Activated CD8-positive, alpha-beta T cell treated with anti-CD3 and anti-CD28 coated beads for 36 hours (primary cell): ENCODE measurements around the gene RGS19. TPM values are rescaled to one million over a fixed set of nuclear protein-coding genes. Genes with fewer than 3 reads are reported as not detected.

Experiments
- ATAC-seq: fragments of 200-7000 bp; cut with Tn5 transposase; one replicate; pipeline ENCODE4 v1.10.0; 2021; ENCODE audit warnings: mild to moderate bottlenecking, moderate library complexity
- CTCF ChIA-PET: fragments of 350-600 bp; sonication (Branson Sonifier 250); formaldehyde crosslinking; loops from one replicate; lab custom pipeline; 2021; ENCODE audit warnings: antibody characterized with exemption; lab: Charles Lee
- POLR2A ChIA-PET: fragments of 350-600 bp; sonication (Branson Sonifier 250); formaldehyde crosslinking; loops from one replicate; lab custom pipeline; 2021; ENCODE audit warnings: antibody characterized with exemption; lab: Charles Lee
- DNase-seq: peaks from one replicate; pipeline ENCODE4 v3.0.0-alpha.2; 2020
- H3K27ac Mint-ChIP-seq: one replicate; pipeline ENCODE4 v1.8.0; 2021; ENCODE audit warnings: mild to moderate bottlenecking, mixed read lengths
- H3K27me3 Mint-ChIP-seq: one replicate; pipeline ENCODE4 v1.8.0; 2021; ENCODE audit warnings: mixed read lengths
- H3K36me3 Mint-ChIP-seq: one replicate; pipeline ENCODE4 v1.8.0; 2021; ENCODE audit warnings: low read depth, mixed read lengths
- H3K4me1 Mint-ChIP-seq: one replicate; pipeline ENCODE4 v1.8.0; 2021; ENCODE audit warnings: low read depth, mixed read lengths
- H3K4me3 Mint-ChIP-seq: one replicate; pipeline ENCODE4 v1.8.0; 2021; ENCODE audit warnings: mild to moderate bottlenecking, moderate library complexity, mixed read lengths
- H3K9me3 Mint-ChIP-seq: one replicate; pipeline ENCODE4 v1.8.0; 2021; ENCODE audit warnings: mixed read lengths
- intact Hi-C: fragments of 100-400 bp; cut with micrococcal nuclease; formaldehyde crosslinking; loops from one replicate; pipeline ENCODE4 v1.10.0; 2022
- total RNA-seq, 2 experiments: library from RNA; stranded (reverse); gene quantifications; one replicate each; pipeline ENCODE4 v1.2.3, GENCODE V29; 2021
- TF ChIP-seq, protein P1 (sequence below): fragments of 200-600 bp; IDR thresholded peaks from one replicate; pipeline ENCODE4 v1.8.0; 2022; ENCODE audit warnings: antibody characterized with exemption, mild to moderate bottlenecking

The RGS19 gene
- total RNA-seq, 2 experiments from 2014 or later = 42.5 to 44.1 TPM

DNA sequence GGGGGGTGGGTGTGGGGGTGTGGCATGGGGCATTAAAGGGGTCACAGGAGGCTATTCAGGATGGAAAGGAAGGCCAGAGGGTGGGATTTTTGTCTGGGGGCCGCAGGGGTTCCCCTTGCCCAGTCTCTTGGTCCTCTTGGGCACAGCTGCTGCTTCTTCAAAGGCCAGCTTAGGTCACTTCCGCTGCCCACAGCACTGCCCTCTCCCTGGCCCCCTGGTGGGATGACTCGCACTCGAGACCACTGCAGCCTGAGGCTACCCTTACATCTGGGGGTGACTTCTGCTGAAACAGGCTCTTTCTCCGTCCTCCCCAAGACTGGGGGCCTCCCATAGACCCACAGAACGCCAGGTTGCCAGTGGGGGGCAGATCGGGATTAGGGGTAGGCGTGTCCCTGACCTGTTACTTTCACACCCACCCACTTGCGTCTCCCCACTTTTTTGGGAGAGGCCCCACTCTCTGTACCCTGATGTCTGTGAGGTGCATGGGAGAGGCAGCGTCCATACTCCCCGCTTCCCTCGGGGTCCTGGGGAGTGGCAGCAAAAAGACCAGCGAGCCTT, 3.6 kb upstream of the RGS19 start:
- intact Hi-C loops = loop anchor here (5.0 kb wide), 1 partner anchor 39 kb away; no protein-coding TSS in a partner anchor
- Mint-ChIP-seq H3K9me3 (no peaks in the 10 kb centered on the region), H3K27ac (no peak overlapping the region), H3K27me3 (peaks cover 6% of the 10 kb centered on the region), H3K4me1 (peaks cover 24% of the 10 kb centered on the region), H3K36me3 (peaks cover 3% of the 10 kb centered on the region), H3K4me3 (peak overlapping the region; percentile 63)
- TF ChIP-seq, protein P1, sequence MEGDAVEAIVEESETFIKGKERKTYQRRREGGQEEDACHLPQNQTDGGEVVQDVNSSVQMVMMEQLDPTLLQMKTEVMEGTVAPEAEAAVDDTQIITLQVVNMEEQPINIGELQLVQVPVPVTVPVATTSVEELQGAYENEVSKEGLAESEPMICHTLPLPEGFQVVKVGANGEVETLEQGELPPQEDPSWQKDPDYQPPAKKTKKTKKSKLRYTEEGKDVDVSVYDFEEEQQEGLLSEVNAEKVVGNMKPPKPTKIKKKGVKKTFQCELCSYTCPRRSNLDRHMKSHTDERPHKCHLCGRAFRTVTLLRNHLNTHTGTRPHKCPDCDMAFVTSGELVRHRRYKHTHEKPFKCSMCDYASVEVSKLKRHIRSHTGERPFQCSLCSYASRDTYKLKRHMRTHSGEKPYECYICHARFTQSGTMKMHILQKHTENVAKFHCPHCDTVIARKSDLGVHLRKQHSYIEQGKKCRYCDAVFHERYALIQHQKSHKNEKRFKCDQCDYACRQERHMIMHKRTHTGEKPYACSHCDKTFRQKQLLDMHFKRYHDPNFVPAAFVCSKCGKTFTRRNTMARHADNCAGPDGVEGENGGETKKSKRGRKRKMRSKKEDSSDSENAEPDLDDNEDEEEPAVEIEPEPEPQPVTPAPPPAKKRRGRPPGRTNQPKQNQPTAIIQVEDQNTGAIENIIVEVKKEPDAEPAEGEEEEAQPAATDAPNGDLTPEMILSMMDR = no peak
- ChIA-PET POLR2A (no interaction called here), CTCF (interaction anchor here (1.0 to 6.0 kb wide), 13 partner anchors 9 to 151 kb away, joined by 3 to 61 read pairs (median 5); partner anchors contain the start of genes NPBWR2 and SAMD10)
- DNase-seq = no peak
- ATAC-seq = no peak

DNA sequence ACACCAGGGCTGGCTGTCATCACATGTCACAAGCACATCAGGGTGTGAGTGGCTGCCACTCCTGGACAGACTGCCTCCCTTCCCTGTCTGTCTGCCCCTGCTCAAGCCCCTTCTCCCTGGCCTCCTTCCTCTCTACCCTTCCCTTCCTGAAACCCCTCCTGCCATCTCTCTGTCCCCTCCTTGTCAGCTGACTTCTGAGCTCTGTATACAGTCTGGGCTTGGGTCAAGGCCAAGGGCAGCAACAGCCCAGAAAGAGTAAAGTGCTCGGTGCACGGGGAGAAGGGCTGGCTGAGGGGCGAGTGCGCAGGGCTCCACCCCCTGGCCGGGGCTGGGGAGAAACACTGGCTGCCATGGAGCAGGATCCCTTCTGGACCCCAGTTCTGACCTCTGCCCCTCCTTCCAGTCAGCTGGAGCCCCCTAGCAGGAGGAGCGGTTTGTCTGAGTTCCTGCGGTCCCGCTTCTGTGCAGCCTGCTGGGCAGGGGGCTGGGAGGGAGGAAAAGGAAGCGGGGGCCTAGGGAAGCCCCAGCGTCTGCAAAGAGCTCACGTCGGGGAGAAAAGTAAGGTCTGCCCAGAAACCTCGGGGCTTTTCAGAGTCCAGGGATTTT, 2.9 kb upstream of the RGS19 start:
- Mint-ChIP-seq H3K36me3 (peaks cover 3% of the 10 kb centered on the region), H3K9me3 (no peaks in the 10 kb centered on the region), H3K4me1 (peaks cover 24% of the 10 kb centered on the region), H3K27ac (no peak overlapping the region), H3K27me3 (peaks cover 6% of the 10 kb centered on the region), H3K4me3 (no peak overlapping the region)
- ChIA-PET CTCF (interaction anchor here (1.2 to 6.0 kb wide), 5 partner anchors 8 to 43 kb away, joined by 3 to 61 read pairs (median 5); no protein-coding TSS in a partner anchor), POLR2A (interaction anchor here (1.1 kb wide), 1 partner anchor 18 kb away, joined by 4 read pairs; no protein-coding TSS in a partner anchor)
- TF ChIP-seq, protein P1 = no peak
- intact Hi-C loops = loop anchor here (5.0 kb wide), 1 partner anchor 40 kb away; no protein-coding TSS in a partner anchor
- DNase-seq (no peak), ATAC-seq (no peak)

DNA sequence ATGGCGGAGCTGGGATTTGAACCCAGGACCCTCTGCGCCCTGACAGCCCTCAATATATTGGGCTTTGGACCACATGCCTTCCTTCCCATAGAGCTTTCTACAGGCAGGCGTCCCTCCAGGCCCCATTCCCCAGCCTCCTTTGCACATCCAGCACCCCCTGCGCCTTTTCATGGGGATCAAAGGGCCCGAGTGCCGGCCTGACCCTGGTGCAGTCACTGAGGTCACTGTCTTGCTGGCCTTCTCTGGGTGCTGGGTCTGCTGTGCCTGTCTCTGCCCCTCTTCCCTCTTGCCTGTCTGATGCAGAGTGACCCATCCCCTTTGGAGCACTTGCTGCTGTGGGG, 2.3 kb upstream of the RGS19 start:
- Mint-ChIP-seq H3K27me3 (peaks cover 6% of the 10 kb centered on the region), H3K27ac (no peak overlapping the region), H3K4me1 (peaks cover 24% of the 10 kb centered on the region), H3K36me3 (peaks cover 3% of the 10 kb centered on the region), H3K4me3 (peak overlapping the region; percentile 37), H3K9me3 (no peaks in the 10 kb centered on the region)
- CTCF ChIA-PET = interaction anchor here (1.0 to 6.0 kb wide), 3 partner anchors 13 to 42 kb away, joined by 3 to 61 read pairs (median 20); no protein-coding TSS in a partner anchor
- TF ChIP-seq, protein P1 = no peak
- intact Hi-C loops = loop anchor here (5.0 kb wide), 1 partner anchor 41 kb away; no protein-coding TSS in a partner anchor
- POLR2A ChIA-PET = interaction anchor here (1.1 to 3.7 kb wide), 3 partner anchors 9 to 17 kb away, joined by 4 to 15 read pairs (median 5); no protein-coding TSS in a partner anchor
- ATAC-seq (no peak), DNase-seq (no peak)

DNA sequence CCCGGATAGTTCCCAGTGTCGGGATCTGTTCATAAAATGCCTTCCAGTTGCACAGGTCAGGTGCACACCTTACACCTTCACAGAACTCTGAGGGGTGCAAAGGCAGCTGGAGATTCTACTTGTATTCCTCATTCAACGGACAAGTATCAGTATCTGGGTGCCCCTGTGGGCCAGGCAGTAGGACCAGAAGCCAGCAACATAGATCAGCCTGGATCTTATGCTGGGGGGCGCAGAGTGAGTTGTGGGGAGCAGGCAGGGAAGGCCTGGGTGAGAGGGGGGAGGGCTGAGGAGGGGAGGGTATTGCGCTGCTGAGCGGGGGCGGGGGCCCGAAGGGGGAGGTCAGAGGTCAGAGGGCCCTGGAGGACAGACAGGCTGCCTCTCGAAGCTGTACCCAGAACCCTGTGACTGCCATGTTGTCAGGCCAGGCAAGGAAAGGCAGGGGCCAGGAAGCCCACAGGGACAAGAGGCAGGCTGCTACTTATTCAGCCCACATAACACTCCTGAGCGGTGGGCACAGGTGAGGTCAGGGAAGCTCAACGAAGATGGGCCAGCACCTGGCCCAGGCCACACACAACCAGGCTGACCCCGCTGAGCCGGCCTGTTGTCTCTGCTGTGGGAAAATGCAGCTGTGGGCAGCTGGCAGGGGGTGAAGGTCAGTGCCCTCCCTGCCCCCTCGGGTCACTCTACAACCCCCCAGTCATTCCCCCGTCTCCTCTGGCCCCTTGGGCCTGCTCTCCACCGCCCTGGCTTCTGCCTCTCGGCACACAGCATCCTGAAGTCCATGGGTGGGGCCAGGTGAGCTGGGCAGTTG, 1.7 kb upstream of the RGS19 start:
- Mint-ChIP-seq H3K9me3 (no peaks in the 10 kb centered on the region), H3K4me3 (peak overlapping the region; percentile 70), H3K27me3 (peaks cover 6% of the 10 kb centered on the region), H3K36me3 (peaks cover 3% of the 10 kb centered on the region), H3K4me1 (peaks cover 24% of the 10 kb centered on the region), H3K27ac (no peak overlapping the region)
- ATAC-seq = no peak
- ChIA-PET POLR2A (interaction anchor here (1.7 to 3.7 kb wide), 2 partner anchors 9 to 12 kb away, joined by 5 to 15 read pairs; no protein-coding TSS in a partner anchor), CTCF (interaction anchor here (0.7 to 6.0 kb wide), 4 partner anchors 12 to 43 kb away, joined by 3 to 61 read pairs (median 4); no protein-coding TSS in a partner anchor)
- TF ChIP-seq, protein P1 = no peak
- intact Hi-C loops = loop anchor here (5.0 kb wide), 1 partner anchor 41 kb away; no protein-coding TSS in a partner anchor
- no peak for DNase-seq
